DMS53 treated with DMSO at 0.1 percent for 48 hours (cell line): Measurements from ENCODE around the gene GLIPR1.
A peak's percentile ranks its signal among the peaks of the same experiment; 100 is the strongest.
"Not testable (repeated sequence)": the region's sequence is repeated elsewhere in the genome, so short reads cannot be mapped to it uniquely, and the experiment has no call there.

Source experiments
- DNase-seq: peaks from one replicate; lab custom pipeline; 2025; ENCODE audit not compliant: unreplicated experiment; lab: John Stamatoyannopoulos, UW

Gene GLIPR1

DNA sequence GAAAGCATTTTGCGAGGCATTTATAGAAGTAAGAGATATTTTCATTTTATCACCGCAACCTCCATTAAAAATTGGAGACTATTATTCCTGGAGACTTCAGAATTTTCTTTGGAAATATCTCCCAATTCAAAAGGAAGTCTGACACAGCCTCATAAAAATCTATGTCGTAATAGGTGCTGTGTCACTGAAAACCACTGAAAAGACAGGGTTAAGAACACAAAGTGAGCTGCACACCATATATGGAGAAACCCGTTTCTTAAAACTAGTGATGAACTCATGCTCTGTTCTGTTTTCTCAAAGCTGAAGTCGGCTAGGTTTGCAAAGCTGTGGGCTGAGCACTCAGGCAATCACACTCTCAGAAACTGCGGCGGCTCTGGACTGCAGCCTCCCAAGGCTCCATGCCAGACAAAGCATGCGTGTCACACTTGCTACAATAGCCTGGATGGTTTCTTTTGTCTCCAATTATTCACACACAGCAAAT, at the start of gene GLIPR1:
Gene GLIPR1, plus strand, starts transcription at position 287 of the 481 bp plus-strand sequence. Its CDS starts 126 bp downstream, at position 413.
- peak; percentile 20 for DNase-seq

DNA sequence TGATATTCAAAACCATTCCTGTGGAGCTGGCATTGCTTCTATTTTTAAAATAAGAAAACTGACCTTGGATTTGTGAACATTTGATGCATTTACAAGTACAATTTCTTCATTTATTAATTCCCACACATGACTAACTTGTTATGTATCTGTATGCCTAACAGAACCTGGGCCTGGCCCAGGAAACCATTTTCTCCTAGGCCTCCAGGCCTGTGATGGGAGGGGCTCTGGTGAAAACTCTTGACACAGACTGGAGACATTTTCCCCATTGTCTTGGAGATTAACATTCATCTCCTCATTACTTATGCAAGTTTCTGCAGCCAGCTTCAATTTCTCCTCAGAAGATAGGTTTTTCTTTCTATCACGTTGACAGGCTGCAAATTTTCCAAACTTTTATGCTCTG, 47.6 kb upstream of the GLIPR1 start:
- DNase-seq, result no peak

DNA sequence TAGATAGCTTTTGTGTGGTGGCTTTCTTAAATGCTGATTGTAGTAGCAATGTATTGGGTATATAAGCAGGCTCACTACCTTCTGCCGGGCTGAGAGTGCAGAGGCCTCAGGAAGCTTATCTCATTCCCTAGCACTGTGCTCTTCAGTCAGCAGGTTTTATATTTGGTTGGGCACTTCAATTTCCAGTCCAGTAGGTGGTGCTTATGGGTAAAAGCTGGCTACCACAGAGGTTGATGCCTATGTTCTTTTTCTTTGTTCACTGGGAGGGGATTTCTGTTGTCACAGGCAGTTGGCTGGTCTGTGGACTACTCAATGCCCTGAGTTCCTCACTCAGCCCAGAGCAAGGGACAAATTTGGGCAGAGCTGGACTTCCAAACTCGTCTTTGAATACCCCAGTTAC, 43.0 kb upstream of the GLIPR1 start:
- no peak for DNase-seq

DNA sequence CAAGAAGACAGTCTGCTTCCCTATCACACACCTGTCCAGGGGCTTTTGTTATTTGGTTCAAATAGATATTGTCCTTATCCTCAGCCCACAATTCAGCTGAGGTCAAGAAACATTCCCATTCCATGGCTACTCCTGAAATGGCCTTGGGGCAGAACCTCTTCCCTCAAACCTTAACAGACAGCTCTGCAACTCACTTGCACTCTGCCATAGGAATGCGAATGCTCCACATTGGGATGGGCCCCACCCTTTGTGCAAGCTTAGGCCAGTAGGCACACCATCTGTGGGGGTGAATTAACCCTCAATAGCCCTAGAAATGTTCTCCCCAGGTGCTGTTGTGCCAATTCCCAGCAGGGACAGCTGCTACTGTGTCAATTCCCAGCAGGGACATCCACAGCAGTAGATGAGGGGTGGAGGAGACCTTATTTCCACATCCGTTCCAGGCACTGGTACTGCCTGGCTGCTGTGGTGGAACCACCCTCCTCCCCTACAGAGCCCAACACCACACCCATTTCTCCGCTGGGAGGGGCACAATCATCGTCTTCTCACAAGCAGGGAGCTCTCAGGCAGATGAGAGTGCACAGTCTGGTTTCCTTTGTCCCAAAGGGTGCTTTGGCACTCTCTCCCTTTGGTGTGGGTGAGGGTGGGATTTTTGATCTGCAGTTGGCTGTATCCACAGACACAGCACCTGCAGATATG, 42.3 kb upstream of the GLIPR1 start:
- DNase-seq, result no peak

DNA sequence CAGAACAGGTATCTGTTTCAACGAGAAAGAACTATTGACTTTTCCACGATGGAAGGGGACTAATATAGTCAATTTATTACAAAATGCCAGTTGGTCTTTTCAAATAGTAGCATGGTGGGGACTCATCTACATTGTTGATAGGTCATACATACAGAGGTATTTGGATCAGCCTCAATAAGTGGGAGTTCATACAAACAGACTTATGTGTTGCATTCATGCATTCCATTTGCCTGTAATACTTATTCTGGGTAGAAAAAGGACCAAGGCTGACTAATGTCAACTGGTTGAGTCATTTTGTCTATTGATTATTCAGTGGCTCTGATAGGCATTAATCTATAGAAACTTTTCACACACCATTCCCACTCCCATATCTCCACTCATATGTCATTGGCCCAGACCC, 41.5 kb upstream of the GLIPR1 start:
- DNase-seq, result no peak

DNA sequence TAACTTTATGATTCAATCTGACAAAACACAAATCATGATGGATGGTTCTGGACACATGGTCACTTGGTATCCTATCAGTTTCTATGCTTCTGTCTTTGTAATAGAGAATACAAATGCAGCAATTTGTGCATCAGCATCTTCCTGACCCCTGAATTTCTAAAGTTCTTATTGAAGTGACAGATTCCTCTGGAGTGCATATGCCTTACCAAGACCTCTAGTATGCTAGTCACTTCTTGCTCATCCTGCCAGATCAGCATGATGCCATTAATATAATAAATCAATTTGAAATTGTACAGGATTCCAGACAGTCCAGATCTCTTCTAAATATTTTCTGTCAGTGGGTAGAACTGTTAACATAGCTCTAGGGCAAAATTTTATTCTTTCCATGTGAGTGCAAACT, 40.6 kb upstream of the GLIPR1 start:
- no peak for DNase-seq

DNA sequence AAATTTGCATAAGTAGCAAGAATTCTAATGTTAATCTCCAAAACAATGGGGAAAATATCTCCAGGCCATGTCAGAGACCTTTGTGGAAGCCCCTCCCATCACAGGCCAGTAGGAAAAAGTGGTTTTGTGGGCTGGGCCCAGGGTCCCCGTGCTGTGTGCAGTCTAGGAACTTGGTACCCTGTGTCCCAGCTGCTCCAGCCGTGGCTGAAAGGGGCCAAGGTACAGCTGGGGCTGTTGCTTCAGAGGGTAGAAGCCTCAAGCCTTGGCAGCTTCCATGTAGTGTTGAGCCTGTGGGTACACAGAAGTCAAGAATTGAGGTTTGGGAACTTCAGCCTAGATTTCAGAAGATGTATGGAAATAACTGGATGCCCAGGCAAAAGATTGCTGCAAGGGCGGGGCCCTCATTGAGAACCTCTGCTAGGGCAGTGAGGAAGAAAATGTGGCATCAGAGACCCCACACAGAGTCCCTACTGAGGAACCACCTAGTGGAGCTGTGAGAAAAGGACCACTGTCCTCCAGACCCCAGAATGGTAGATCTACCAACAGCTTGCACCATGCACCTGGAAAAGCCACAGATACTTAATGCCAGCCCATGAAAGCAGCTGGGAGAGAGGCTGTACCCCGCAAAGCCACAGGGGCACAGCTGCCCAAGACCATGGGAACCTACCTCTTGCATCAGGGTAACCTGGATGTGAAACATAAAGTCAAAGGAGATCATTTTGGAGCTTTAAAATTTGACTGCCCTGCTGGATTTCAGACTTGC, 38.7 kb upstream of the GLIPR1 start:
- not testable (repeated sequence) for DNase-seq

DNA sequence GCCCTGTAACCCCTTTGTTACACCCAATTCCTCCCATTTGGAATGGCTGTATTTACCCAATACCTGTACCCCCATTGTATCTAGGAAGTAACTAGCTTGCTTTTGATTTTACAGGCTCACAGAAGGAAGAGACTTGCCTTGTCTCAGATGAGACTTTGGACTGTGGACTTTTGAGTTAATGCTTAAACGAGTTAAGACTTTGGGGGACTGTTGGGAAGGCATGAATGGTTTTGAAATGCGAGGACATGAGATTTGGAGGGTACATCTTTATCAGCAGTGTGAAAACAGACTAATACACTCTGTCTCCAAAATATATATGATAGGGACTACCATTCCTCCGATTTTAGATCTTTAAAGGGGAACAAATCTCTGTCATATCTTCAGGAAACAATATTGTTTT, 38.1 kb upstream of the GLIPR1 start:
- not testable (repeated sequence) for DNase-seq

DNA sequence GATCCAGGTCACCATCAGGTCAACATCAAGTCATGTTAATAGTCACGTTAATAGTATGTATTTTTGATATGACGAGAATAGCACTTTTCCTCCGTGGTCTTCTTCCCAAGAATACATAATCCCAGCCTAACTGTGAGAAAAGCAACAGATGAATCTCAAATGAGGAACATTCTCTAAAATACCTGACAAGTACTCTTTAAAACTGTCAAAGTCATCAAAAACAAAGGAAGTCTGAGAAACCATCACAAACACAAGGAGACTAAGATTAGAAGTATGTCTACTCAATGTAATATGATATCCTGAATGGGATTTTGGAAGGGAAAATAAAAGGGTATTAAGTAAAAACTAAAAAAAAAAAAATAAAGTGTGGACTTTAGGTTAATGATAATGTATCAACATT, 36.8 kb upstream of the GLIPR1 start:
- no peak for DNase-seq

DNA sequence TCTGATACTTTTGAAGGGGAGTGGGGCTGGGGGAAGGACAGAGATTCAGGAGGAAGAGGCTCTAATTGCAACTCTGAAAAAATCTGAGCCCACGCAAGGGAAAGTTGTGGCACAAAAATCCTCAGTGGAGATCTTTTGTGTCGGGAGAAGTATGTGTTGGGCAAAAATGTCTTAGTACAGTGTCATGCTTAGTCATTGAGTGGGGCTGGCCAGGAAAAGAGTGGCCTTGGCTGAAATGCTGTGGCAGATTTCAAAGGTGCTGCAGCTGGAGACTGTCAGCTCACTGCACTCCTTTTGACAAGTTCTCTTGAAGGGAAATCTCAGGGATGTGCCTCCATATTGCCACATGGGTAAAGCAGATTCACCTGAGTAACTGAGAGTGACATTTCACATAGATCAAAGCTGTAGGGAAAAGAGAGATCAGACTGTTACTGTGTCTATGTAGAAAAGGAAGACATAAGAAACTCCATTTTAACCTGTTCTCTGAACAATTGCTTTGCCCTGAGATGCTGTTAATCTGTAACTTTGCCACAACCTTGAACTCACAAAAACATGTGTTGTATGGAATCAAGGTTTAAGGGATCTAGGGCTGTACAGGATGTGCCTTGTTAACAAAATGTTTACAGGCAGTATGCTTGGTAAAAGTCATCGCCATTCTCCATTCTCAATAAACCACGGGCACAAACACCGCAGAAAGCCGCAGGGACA, 36.0 kb upstream of the GLIPR1 start:
- DNase-seq, result no peak

DNA sequence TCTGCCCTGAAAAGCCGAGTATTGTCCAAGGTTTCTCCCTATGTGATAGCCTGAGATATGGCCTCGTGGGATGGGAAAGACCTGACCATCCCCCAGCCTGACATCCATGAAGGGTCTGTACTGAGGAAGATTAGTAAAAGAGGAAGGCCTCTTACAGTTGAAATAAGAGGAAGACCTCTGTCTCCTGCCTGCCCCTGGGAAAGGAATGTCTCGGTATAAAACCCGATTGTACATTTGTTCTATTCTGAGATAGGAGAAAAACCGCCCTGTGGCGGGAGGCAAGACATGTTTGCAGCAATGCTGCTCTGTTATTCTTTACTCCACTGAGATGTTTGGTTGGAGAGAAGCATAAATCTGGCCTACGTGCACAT, 35.4 kb upstream of the GLIPR1 start:
- DNase-seq, result not testable (repeated sequence)

DNA sequence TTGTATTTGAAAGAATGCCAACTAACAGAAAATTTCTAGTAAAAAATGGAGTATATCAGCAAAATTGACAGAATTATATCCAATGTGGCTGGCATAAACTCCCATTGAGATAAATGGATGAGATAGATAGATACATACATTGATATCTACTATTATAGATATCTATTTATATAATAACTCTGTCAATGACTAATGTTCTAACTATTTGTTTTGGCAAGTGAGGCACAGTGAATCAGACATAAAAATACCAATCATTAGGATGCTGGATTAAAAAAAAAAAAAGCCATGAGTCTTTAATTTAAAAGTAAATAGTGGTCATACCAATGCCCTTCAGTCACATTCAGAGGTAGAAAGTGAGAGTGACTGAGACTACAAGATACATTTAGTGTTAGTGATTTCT, 33.7 kb upstream of the GLIPR1 start:
- DNase-seq, result no peak

DNA sequence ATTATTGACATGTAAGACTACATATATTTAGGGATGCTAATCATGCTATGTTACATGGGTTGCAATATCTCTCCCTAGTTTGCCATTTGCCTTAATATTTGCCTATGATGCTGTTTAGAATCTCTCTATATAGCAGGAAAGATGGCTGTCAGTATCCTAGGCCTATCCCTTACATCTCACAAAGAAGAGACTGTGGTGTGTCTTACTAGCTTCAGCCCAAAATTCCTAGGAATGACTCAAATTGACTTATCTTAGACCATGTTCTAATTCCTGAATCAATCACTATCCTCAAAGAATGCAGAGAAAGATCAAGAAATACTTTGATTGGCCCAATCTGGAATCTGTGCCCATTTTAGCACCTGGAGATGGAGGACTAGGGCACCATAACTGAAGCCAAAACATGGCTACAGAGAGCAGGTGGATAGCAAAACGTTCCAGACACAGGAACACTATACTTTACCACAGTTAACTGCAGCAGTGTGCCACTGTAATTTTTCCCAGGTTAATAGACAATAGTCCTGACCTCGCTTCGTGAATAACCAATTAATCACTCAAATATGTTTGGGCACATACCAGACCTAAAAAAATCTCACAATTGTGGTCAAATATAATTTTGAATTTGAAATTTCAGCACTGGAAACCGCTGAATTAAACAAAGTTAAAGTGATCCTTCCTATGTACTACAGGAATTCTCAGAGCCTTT, 32.7 kb upstream of the GLIPR1 start:
- no peak for DNase-seq

DNA sequence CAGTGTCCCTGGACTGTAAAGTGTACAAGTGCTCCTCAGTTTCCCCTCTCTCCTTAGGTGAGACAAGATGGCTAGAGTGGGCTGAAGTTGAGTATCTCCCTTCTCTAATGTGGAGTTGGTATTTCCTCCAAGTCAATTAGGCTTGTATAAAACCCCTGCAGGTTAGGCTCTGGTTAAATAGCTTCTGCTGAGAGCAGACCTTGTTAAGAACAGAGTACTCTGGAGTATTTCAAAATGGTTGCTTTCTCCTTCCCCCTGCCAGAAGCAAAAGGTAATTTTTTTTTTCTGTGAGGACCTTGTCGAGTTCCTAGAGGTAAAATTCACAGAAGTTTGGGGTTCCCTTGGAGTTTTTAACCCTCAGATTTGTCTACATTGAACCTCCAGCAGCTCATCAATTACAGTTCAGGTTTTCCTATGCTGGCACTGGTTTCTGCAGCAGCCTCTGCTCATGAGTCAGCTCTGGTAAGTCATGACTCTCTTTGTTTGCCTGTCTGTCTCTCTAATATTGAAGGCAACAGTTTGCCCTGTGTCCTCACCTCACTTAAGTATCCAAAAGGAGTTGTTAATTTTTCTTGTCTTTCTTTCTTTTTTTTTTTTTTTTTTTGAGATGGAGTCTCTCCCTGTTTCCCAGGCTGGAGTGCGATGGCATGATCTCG, 27.8 kb upstream of the GLIPR1 start:
- DNase-seq, result no peak

DNA sequence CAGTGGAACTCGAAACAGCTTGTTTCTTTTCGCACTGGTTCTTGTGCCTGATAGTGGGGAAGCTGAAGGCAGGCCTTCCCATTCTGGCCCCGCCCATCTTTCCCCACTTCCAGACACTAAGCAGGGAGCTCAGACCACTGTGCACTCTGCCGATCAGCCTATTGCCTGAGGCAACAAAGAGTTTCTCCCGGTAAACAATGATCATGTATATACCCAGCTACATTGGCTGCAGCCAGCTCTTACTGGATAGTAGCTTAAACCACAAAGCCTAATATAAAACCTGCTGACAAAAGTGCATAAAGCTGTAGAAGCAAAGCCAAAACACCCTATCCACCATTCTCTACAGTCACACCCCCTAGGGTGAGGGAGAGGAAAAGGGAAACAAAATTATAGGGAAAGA, 24.7 kb upstream of the GLIPR1 start:
- DNase-seq, result no peak

DNA sequence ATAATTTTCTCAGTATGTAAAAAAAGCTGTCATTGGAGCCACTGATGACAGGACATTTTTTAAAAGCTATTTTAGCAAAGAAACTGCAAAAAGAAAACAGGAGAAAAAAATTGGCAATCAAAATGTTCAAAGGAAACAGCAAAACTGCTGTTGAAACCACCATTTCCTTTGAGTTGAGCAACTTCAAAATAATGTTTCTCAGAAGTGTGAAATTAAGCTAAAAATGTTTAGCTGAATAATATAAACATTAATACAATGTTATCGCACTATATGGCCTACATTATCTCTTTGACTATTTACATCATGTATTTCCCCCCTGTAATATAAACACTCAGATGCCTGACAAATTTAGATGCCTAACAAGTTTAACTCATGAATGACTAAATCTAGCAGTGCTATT, 23.4 kb upstream of the GLIPR1 start:
- DNase-seq, result no peak

DNA sequence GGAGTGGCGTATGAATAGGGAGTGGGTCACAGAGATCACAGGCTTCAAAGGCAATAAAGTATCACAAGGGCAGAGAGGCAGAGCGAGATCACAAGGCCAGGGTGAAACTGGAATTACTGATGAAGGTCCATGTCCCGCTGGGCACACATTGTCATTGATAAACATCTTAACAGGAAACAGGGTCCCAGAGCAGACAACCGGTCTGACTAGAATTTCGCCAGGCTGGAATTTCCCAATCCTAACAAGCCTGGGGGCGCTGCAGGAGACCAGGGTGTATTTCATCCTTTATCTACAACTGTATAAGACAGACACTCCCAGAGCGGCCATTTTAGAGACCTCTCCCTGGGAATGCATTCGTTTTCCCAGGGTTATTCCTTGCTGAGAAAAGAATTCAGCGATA, 22.7 kb upstream of the GLIPR1 start:
- not testable (repeated sequence) for DNase-seq

DNA sequence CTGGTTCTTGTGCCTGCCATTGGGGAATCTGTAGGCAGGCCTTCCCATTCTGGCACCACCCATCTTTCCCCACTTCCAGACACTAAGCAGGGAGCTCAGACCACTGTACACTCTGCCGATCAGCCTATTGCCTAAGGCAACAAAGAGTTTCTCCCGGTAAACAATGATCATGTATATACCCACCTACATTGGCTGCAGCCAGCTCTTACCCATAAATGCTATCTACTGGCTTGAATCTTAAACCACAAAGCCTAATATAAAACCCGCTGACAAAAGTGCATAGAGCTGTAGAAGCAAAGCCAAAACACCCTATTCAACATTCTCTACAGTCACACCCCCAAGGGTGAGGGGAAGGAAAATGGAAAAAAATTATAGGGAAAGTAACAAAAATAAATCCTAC, 20.8 kb upstream of the GLIPR1 start:
- DNase-seq, result no peak

DNA sequence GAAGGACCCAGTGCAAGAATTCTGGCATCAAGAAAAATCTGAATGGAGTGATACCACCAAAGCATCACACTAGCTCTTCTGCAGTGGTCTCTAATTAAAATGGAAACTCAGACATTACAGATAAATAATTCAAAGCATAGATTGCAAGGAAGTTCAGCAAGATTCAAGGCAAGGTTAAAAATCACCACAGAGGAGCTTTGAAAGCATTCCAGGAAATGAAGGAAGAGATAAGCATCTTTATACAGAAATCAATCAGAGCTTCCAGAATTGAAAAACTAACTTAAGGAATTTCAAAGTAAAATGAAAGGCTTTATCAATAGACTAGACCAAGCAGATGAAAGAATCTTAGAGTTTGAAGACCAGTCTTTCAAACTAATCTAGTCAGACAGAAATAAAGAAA, 20.4 kb upstream of the GLIPR1 start:
- DNase-seq, result no peak

DNA sequence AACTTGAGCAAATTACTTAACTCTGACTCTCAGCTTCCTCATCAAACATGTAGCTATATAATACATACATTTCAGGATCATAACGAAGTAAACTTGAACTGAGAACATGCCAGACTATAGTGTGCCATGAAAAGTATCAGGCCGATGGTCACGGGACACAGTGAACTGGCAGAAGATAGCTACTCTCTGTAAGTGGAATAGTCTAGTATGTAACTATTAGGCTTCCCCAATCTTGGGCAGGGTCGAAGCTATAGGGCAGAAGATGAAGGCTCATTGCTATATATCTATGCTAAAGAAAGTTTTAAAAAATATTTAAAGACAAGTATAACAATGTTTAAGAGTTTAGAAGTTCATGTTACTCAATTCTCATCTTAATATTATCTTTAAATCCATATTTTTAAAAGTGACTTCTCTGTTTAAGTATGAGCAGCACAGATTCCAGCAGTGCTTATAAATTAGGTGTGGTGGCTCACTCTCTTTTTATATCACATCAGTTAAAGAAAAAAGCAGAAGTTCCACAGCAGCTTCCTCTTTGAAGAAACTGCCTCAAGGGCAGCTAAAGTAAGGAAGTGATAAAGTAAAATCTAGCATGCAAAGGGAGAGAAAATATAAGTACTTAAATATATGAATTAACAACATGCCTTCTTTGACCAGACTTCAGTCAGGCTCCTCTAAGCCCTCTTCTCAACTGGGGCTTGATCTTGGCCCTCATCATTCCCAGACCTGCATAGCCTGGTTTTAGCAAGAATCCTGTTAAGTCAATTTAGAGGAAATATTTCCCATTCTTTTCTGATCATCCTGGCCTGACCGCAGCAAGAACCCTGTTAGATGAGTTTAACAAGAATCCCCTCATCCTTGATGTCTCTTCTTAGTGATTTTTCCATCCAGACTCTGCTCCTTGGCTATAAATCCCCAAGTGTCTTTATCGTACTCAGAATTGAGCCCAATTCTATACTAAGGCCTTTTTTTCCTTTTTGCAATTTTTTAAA, 8.4 kb upstream of the GLIPR1 start:
- no peak for DNase-seq
